ENCODE data around the gene PISD. TPM values are rescaled to one million over a fixed set of nuclear protein-coding genes. Genes with fewer than 3 reads are reported as not detected.
A peak's percentile ranks its signal among the peaks of the same experiment; 100 is the strongest.

PISD gene
- total RNA-seq, 1 donor: 37.3 TPM

GRCh38 chr22:31612891-31613285 is 49.1 kb downstream of the PISD start:
- Histone ChIP-seq H3K27me3 (ENCODE audit: insufficient read depth, low read length) (no peaks in the 10 kb centered on the region), H2AFZ (ENCODE audit: low read length) (no peak overlapping the region), H3K36me3 (ENCODE audit: insufficient read depth, low read length) (peaks cover 12% of the 10 kb centered on the region), H3K4me2 (ENCODE audit: insufficient read depth, low read length) (no peak overlapping the region), H4K20me1 (ENCODE audit: insufficient read depth, low read length) (no peaks in the 10 kb centered on the region), H3K9me3 (ENCODE audit: low read depth, low read length) (no peaks in the 10 kb centered on the region), H3K4me3 (ENCODE audit: insufficient read depth, low read length) (no peak overlapping the region), H3K79me2 (ENCODE audit: insufficient read depth, low read length) (no peaks in the 10 kb centered on the region), H3K4me1 (ENCODE audit: insufficient read depth, low read length) (peaks cover 6% of the 10 kb centered on the region), H3K27ac (ENCODE audit: low read depth, low read length) (no peak overlapping the region)
- peak; percentile 53 for DNase-seq (ENCODE audit: insufficient read length, low spot score, missing footprints)
- TF ChIP-seq CTCF (IDR thresholded peaks at IDR 0.05; ENCODE audit: extremely low read depth, low read depth, low read length): no peak

- H3K4me3 ChIP-seq (ENCODE audit: insufficient read depth, low read length): no peak overlapping the region
- no peak overlapping the region for H2AFZ ChIP-seq (ENCODE audit: low read length)
- no peak for TF ChIP-seq CTCF (IDR thresholded peaks at IDR 0.05; ENCODE audit: extremely low read depth, low read depth, low read length)
- DNase-seq (ENCODE audit: insufficient read length, low spot score, missing footprints): peak; percentile 47
- H3K27ac ChIP-seq (ENCODE audit: low read depth, low read length): no peak overlapping the region
- H3K36me3 ChIP-seq (ENCODE audit: insufficient read depth, low read length): no peaks in the 10 kb centered on the region
- H3K4me1 ChIP-seq (ENCODE audit: insufficient read depth, low read length): peaks cover 6% of the 10 kb centered on the region
- no peaks in the 10 kb centered on the region for H3K79me2 ChIP-seq (ENCODE audit: insufficient read depth, low read length)
- no peak overlapping the region for H3K4me2 ChIP-seq (ENCODE audit: insufficient read depth, low read length)
- no peaks in the 10 kb centered on the region for H4K20me1 ChIP-seq (ENCODE audit: insufficient read depth, low read length)
- no peaks in the 10 kb centered on the region for H3K27me3 ChIP-seq (ENCODE audit: insufficient read depth, low read length)
- H3K9me3 ChIP-seq (ENCODE audit: low read depth, low read length): no peaks in the 10 kb centered on the region
These were observed 50.8 kb downstream of the PISD start for GRCh38 chr22:31611061-31611760.

- TF ChIP-seq CTCF (IDR thresholded peaks at IDR 0.05; ENCODE audit: extremely low read depth, low read depth, low read length): no peak
- Histone ChIP-seq H3K4me1 (ENCODE audit: insufficient read depth, low read length) (peaks cover 6% of the 10 kb centered on the region), H3K27ac (ENCODE audit: low read depth, low read length) (no peak overlapping the region), H3K4me3 (ENCODE audit: insufficient read depth, low read length) (no peak overlapping the region), H2AFZ (ENCODE audit: low read length) (no peak overlapping the region), H3K9me3 (ENCODE audit: low read depth, low read length) (no peaks in the 10 kb centered on the region), H3K36me3 (ENCODE audit: insufficient read depth, low read length) (no peaks in the 10 kb centered on the region), H3K4me2 (ENCODE audit: insufficient read depth, low read length) (no peak overlapping the region), H3K27me3 (ENCODE audit: insufficient read depth, low read length) (no peaks in the 10 kb centered on the region), H4K20me1 (ENCODE audit: insufficient read depth, low read length) (no peaks in the 10 kb centered on the region), H3K79me2 (ENCODE audit: insufficient read depth, low read length) (no peaks in the 10 kb centered on the region)
- no peak for DNase-seq (ENCODE audit: insufficient read length, low spot score, missing footprints)
These were observed 51.4 kb downstream of the PISD start for GRCh38 chr22:31610611-31611010.

GRCh38 chr22:31609716-31610115 is 52.3 kb downstream of the PISD start:
- TF ChIP-seq CTCF (IDR thresholded peaks at IDR 0.05; ENCODE audit: extremely low read depth, low read depth, low read length): no peak

More at GRCh38 chr22:31609716-31610115, 52.3 kb downstream of the PISD start:
- Histone ChIP-seq H3K4me2 (ENCODE audit: insufficient read depth, low read length) (no peak overlapping the region), H4K20me1 (ENCODE audit: insufficient read depth, low read length) (no peaks in the 10 kb centered on the region), H3K4me3 (ENCODE audit: insufficient read depth, low read length) (no peak overlapping the region), H3K79me2 (ENCODE audit: insufficient read depth, low read length) (no peaks in the 10 kb centered on the region), H3K36me3 (ENCODE audit: insufficient read depth, low read length) (no peaks in the 10 kb centered on the region), H3K27me3 (ENCODE audit: insufficient read depth, low read length) (no peaks in the 10 kb centered on the region), H3K27ac (ENCODE audit: low read depth, low read length) (no peak overlapping the region), H3K4me1 (ENCODE audit: insufficient read depth, low read length) (peaks cover 3% of the 10 kb centered on the region), H3K9me3 (ENCODE audit: low read depth, low read length) (no peaks in the 10 kb centered on the region), H2AFZ (ENCODE audit: low read length) (no peak overlapping the region)
- DNase-seq (ENCODE audit: insufficient read length, low spot score, missing footprints): no peak

Data from osteoblast (primary cell).